PC-3 (cell line): ENCODE data around the gene IGSF22.

Experiments
- EZH2 ChIP-seq: fragments of 300-600 bp; sonication (generic); IDR thresholded peaks from one replicate; pipeline ENCODE4 v1.6.1; 2017; ENCODE audit warnings: antibody characterized with exemption, mild to moderate bottlenecking, low read length; ENCODE audit not compliant: unreplicated experiment
- EZH2phosphoT487 ChIP-seq: fragments of 300-600 bp; sonication (generic); IDR thresholded peaks from 2 replicates; pipeline ENCODE4 v1.6.1; 2018; ENCODE audit warnings: mild to moderate bottlenecking, antibody characterized with exemption, low read length, borderline replicate concordance
- TF ChIP-seq, protein P1 (sequence below): fragments of 300-600 bp; sonication (generic); conservative IDR thresholded peaks from 2 replicates; pipeline ENCODE4 v1.5.1; 2017; ENCODE audit warnings: antibody characterized with exemption, low read depth, mild to moderate bottlenecking, low read length

- TF ChIP-seq, protein P1, sequence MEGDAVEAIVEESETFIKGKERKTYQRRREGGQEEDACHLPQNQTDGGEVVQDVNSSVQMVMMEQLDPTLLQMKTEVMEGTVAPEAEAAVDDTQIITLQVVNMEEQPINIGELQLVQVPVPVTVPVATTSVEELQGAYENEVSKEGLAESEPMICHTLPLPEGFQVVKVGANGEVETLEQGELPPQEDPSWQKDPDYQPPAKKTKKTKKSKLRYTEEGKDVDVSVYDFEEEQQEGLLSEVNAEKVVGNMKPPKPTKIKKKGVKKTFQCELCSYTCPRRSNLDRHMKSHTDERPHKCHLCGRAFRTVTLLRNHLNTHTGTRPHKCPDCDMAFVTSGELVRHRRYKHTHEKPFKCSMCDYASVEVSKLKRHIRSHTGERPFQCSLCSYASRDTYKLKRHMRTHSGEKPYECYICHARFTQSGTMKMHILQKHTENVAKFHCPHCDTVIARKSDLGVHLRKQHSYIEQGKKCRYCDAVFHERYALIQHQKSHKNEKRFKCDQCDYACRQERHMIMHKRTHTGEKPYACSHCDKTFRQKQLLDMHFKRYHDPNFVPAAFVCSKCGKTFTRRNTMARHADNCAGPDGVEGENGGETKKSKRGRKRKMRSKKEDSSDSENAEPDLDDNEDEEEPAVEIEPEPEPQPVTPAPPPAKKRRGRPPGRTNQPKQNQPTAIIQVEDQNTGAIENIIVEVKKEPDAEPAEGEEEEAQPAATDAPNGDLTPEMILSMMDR, result no peak
- TF ChIP-seq EZH2 (no peak), EZH2phosphoT487 (no peak)
These were observed 26.8 kb downstream of the IGSF22 start for GRCh38 chr11:18699269-18699596.
